Coronary artery (tissue), 2 donors: Measurements from ENCODE around the gene RBPJL.

Source experiments
- DNase-seq: peaks from one replicate; pipeline ENCODE4 v3.0.0-alpha.2; 2017; ENCODE audit warnings: low spot score
- H3K27ac ChIP-seq, 2 donors: fragments of 200-600 bp; sonication (generic); one replicate each; pipeline ENCODE4 v1.5.1; 2016 to 2019
- H3K4me3 ChIP-seq: fragments of 200-600 bp; sonication (generic); 2 replicates; pipeline ENCODE4 v1.5.1; 2016; ENCODE audit warnings: mild to moderate bottlenecking, moderate library complexity
- TF ChIP-seq, protein P1 (sequence below): fragments of 200-600 bp; sonication (generic); IDR thresholded peaks from one replicate; pipeline ENCODE4 v1.5.1; 2019; ENCODE audit warnings: antibody characterized with exemption

The RBPJL gene

DNA sequence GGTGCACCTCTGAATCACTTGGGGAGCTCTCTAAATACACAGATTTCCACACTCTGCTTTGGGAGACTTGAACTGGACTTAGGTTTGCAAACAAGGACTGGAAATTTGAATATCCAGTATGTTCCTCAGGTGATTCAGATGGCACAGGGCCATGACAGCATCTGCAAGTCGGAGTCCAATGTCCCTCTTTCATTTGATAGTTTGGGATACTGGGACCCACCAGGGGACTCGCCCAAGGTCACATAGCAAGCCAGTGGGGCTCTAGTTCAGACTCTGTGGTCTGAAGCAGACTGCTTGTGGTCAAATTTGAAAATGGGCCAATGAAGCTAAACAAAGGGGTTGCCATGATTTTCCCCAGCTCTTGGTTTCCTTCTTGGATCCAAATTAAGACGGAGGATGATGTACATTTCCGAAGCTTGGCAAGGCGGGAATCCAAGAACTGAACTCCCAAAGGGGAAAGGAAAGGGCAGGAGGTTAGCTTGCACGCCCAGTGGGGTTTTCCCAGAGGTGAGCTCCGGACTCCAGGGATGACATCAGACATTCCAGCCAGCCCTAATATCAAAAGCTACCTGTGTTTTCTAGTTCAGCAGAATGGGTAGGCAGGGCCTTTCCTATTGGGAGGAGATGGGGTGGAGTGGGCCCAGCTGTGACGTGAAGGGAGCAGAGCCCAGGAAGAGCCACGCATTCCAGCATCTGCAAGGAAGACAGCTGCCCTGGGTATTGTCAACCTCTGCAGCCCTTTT lies 52.9 kb downstream of the RBPJL start:
- Histone ChIP-seq H3K4me3 (no peak overlapping the region), H3K27ac (peak overlapping the region; percentile 84 to 92)
- no peak for DNase-seq
- TF ChIP-seq, protein P1, sequence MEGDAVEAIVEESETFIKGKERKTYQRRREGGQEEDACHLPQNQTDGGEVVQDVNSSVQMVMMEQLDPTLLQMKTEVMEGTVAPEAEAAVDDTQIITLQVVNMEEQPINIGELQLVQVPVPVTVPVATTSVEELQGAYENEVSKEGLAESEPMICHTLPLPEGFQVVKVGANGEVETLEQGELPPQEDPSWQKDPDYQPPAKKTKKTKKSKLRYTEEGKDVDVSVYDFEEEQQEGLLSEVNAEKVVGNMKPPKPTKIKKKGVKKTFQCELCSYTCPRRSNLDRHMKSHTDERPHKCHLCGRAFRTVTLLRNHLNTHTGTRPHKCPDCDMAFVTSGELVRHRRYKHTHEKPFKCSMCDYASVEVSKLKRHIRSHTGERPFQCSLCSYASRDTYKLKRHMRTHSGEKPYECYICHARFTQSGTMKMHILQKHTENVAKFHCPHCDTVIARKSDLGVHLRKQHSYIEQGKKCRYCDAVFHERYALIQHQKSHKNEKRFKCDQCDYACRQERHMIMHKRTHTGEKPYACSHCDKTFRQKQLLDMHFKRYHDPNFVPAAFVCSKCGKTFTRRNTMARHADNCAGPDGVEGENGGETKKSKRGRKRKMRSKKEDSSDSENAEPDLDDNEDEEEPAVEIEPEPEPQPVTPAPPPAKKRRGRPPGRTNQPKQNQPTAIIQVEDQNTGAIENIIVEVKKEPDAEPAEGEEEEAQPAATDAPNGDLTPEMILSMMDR, result no peak

DNA sequence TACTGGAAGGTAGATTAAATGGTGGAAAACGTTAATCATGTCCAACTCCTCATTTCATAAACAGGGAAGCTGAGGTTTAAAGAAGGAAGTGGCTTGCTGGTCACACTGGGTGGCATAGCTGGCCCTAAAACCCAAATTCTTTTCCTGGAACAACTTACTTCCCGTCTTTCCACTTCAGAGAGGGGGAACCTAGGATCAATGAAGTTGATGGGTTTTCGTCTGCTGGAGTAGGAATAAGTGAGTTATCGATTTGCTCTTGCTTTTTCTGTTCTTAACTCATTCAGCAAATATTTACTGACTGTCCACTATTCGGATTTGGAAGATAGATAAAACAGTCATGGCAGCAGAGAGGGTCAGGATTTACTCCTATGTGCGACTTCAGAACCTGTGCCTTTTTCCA lies 55.2 kb downstream of the RBPJL start:
- Histone ChIP-seq H3K4me3 (no peak overlapping the region), H3K27ac (peak overlapping the region; percentile 18 to 97)
- DNase-seq, result no peak
- TF ChIP-seq, protein P1, result no peak

DNA sequence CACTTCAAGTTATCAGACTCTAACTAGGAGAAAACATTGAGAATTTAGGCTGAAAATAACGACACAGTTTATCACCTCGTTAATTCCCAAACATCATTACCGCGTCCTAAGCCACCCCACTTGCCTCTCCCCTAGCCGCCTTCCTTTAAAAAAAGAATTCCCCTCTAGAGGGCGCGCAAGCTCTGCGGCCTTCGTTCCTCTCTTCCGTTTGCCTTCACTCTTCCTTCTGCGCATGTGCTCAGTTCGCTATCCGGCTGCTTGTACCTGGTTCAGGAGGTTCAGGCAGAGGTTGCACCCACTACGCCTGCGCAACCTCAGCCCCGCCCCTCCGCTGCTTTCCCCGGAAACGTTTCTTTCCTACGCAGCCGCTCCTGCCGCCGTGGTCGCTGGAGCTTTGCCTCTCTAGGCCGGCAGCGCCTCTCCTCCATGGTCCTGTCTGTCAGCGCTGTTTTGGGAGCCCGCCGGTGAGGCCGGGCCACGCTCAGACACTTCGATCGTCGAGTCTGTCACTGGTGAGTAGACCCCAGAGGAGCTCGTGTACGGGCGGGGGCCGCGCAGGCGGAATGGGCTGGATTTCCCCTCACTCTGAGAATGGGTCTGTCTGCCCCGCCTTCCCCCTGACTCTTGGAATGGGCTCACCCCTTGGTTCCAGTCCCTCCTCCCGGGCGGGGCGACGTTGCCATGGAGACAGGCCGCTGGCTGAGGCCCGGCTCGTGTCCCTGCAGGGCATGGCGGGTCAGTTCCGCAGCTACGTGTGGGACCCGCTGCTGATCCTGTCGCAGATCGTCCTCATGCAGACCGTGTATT lies 56.4 kb downstream of the RBPJL start, which contains the start of gene SYS1:
TSS of gene SYS1 (plus strand) at position 353 of the 807 bp plus-strand sequence. CDS start at position 729, 376 bp downstream.
- H3K27ac ChIP-seq, result peak within 1 kb of the TSS; percentile 97
- peak; percentile 99 for DNase-seq
- TF ChIP-seq, protein P1, result peak; percentile 65
- H3K4me3 ChIP-seq, result peak within 1 kb of the TSS; percentile 88

DNA sequence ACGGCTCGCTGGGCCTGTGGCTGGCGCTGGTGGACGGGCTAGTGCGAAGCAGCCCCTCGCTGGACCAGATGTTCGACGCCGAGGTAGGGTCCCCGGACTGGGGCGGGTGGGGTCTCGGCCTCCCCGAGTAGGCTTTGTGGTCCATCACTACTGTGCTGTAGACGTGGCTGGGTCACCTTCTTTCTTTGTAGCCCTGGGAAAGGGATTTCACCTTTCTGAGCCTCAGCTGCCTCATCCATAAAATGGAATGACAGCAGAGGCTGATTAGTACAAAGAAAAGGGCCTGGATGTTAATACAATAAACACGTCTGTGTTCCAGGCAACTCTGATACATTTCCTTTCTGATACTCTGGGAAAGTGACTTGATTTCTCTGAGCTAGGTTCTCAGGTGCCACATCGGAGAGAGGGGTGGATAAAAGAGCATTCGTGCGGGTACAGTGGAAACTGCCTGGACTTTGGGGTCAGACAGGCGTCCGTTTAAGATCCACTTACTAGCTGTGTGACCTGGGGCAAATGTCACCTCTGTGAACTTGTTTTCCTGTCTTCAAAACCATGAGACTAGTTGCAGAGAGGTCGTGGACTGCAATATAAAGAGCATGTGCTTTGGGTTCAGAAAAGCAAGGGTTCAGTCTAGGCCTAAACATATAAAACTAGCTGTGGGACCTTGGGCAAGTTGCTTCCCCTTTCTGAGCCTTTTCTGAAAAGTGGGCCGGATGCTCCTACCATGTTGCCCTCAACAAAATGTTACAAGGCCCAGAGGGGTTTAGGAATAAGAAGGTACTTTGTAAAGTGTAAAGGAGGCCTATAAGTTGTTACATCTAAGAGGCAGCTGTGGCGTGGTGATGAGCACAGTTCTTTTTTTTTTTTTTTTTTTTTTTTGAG lies 57.2 kb downstream of the RBPJL start:
- TF ChIP-seq, protein P1, result no peak
- H3K27ac ChIP-seq, result peak overlapping the region; percentile 97
- no peak for DNase-seq
- H3K4me3 ChIP-seq, result peak overlapping the region; percentile 88

DNA sequence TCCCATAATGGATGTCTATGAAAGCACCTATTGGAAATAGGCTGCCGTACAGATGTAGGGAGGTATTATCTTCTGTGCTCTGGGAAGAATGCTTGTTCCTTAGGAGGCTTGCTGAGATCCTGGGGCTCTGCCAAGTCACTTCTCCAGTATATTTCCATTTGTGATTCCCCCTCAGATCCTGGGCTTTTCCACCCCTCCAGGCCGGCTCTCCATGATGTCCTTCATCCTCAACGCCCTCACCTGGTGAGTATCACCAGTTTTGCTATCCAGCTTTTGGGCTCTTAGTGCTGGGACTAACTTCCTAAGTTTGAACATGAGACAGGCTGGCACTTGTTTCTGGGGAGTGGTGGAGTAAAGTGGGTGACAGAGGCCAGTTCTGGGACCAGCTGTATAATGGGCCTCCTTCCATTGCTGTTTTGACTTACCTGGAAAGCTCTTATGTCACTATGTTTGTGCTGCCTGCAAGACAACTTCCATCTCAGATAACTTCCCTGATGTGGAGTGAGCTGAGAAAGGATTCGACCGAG lies 58.9 kb downstream of the RBPJL start:
- no peak for DNase-seq
- Histone ChIP-seq H3K4me3 (no peak overlapping the region), H3K27ac (no peak overlapping the region)
- TF ChIP-seq, protein P1, result no peak

DNA sequence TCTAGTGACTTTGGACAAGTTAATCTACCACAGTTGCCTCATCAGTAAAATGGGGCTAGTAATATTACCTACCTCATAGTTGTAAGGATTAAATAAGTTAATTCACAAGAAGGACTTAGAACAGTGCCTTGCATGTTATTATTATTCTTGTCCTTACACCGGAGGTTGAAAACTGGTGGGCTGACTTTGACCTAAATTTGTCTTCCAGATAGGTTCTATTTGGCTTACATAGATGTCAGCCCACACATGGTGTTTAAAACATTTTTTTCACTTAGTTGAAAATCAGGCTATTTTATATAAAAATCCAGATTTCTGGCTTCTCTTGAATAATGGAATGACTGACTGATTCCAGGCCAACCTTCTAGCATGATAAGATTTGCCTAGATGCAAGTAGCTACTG lies 59.6 kb downstream of the RBPJL start:
- TF ChIP-seq, protein P1, result no peak
- H3K27ac ChIP-seq, result no peak overlapping the region
- no peak for DNase-seq
- no peak overlapping the region for H3K4me3 ChIP-seq
